ENCODE data around the gene RICTOR. TPM values are rescaled to one million over a fixed set of nuclear protein-coding genes. Genes with fewer than 3 reads are reported as not detected.
A peak's percentile ranks its signal among the peaks of the same experiment; 100 is the strongest.

RICTOR gene
- total RNA-seq, 2 donors from 2014 or later: 21.5 to 36.8 TPM

DNA sequence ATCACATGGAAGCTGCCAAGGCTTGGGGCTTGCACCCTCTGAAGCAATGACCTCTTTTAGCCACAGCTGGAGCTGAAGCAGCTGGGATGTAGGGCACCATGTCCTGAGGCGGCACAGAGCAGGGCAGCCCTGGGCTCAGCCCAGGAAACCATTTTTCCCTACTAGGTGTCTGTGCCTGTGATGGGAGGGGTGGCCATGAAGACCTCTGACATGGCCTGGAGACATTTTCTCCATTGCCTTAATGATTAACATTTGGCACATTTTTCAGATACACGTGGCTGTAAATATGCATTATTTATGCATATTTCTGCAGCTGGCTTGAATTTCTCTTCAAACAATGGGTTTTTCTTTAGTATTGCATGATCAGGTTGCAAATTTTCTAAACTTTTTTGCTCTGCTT is 146.7 kb downstream of the RICTOR start:
- H3K36me3 ChIP-seq: peaks cover 0 to 5% of the 10 kb centered on the region in 2 donors
- no peak for TF ChIP-seq POLR2A (IDR thresholded peaks at IDR 0.05)
- TF ChIP-seq, protein P1, sequence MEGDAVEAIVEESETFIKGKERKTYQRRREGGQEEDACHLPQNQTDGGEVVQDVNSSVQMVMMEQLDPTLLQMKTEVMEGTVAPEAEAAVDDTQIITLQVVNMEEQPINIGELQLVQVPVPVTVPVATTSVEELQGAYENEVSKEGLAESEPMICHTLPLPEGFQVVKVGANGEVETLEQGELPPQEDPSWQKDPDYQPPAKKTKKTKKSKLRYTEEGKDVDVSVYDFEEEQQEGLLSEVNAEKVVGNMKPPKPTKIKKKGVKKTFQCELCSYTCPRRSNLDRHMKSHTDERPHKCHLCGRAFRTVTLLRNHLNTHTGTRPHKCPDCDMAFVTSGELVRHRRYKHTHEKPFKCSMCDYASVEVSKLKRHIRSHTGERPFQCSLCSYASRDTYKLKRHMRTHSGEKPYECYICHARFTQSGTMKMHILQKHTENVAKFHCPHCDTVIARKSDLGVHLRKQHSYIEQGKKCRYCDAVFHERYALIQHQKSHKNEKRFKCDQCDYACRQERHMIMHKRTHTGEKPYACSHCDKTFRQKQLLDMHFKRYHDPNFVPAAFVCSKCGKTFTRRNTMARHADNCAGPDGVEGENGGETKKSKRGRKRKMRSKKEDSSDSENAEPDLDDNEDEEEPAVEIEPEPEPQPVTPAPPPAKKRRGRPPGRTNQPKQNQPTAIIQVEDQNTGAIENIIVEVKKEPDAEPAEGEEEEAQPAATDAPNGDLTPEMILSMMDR (IDR thresholded peaks at IDR 0.05): no peak
- no peak for TF ChIP-seq POLR2AphosphoS5 (IDR thresholded peaks at IDR 0.05)
- DNase-seq (ENCODE audit: low spot score): no peak
- H3K27me3 ChIP-seq (replicated peaks; ENCODE audit: insufficient read depth): no peaks in the 10 kb centered on the region
- H3K4me1 ChIP-seq (replicated peaks): no peaks in the 10 kb centered on the region
- H3K4me3 ChIP-seq: no peak overlapping the region
- H3K27ac ChIP-seq: no peak overlapping the region
- no peaks in the 10 kb centered on the region for H3K9me3 ChIP-seq
- 88% methylated on average over 2 of the region's 2 CpGs for WGBS
- intact Hi-C loops (cut with DNase I): no loop called here

DNA sequence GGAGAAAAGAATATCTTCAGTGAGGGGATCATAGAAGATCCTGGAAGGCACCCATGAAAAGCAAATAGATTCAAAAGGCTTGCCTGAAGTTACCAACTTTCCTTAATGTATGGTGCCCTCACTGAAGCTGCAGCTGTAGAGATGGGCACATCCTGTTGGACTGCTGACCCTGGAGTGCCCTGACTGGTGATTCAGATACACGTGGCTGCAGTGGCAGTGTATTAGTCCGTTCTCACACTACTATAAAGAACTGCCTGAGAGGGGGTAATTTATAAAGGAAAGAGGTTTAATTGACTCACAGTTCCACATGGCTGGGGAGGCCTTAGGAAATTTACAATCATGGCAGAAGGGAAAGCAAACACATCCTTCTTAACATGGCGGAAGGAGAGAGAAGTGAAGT is 148.1 kb downstream of the RICTOR start:
- Histone ChIP-seq H3K27ac (no peak overlapping the region), H3K36me3 (peaks cover 0 to 5% of the 10 kb centered on the region in 2 donors), H3K4me1 (replicated peaks) (no peaks in the 10 kb centered on the region), H3K27me3 (replicated peaks; ENCODE audit: insufficient read depth) (no peaks in the 10 kb centered on the region), H3K9me3 (no peaks in the 10 kb centered on the region), H3K4me3 (no peak overlapping the region)
- intact Hi-C loops (cut with DNase I): no loop called here
- 83% methylated on average over 3 of the region's 3 CpGs for WGBS
- no peak for DNase-seq (ENCODE audit: low spot score)
- TF ChIP-seq POLR2AphosphoS5 (IDR thresholded peaks at IDR 0.05) (no peak), POLR2A (IDR thresholded peaks at IDR 0.05) (no peak)
- TF ChIP-seq, protein P1 (IDR thresholded peaks at IDR 0.05): no peak

DNA sequence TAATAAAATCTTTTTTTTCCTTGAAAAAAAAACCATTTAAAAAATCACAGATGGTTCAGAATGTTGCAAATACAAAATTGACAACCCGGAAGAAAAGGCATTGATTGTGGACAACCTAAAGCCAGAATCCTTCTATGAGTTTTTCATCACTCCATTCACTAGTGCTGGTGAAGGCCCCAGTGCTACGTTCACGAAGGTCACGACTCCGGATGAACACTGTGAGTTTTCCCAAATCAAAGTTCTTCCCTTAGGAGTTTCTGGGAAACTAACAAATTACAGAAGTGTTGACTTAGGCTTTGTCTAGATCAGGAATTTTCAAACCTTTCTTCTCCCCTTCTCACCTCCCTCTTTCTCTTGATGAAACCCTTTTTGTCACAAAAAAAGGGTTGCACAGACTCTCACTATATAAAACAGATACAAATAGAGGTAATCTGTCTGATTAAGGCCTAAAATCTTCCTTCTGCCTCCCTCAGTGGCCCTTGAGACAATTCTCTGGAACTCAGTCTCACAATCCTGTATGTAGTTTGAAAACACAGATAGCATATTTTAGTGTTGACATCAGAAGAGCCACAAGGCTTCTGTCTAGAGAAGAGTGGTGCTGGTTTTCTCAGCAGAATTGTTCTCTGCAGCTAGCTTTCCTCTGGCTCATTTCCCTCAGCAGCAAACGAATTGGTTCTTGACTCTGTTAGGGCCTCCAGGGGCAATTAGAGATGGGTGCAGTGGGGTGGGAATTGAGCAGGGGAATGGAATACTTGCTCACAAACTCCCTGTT is 148.9 kb downstream of the RICTOR start:
- no peak overlapping the region for H3K27ac ChIP-seq
- H3K27me3 ChIP-seq (replicated peaks; ENCODE audit: insufficient read depth): no peaks in the 10 kb centered on the region
- intact Hi-C loops (cut with DNase I): no loop called here
- no peak overlapping the region for H3K4me3 ChIP-seq
- DNase-seq (ENCODE audit: low spot score): no peak
- H3K9me3 ChIP-seq: no peaks in the 10 kb centered on the region
- 82% methylated on average over 6 of the region's 6 CpGs for WGBS
- H3K36me3 ChIP-seq: peaks cover 0 to 5% of the 10 kb centered on the region in 2 donors
- no peak for TF ChIP-seq POLR2AphosphoS5 (IDR thresholded peaks at IDR 0.05)
- H3K4me1 ChIP-seq (replicated peaks): no peaks in the 10 kb centered on the region

DNA sequence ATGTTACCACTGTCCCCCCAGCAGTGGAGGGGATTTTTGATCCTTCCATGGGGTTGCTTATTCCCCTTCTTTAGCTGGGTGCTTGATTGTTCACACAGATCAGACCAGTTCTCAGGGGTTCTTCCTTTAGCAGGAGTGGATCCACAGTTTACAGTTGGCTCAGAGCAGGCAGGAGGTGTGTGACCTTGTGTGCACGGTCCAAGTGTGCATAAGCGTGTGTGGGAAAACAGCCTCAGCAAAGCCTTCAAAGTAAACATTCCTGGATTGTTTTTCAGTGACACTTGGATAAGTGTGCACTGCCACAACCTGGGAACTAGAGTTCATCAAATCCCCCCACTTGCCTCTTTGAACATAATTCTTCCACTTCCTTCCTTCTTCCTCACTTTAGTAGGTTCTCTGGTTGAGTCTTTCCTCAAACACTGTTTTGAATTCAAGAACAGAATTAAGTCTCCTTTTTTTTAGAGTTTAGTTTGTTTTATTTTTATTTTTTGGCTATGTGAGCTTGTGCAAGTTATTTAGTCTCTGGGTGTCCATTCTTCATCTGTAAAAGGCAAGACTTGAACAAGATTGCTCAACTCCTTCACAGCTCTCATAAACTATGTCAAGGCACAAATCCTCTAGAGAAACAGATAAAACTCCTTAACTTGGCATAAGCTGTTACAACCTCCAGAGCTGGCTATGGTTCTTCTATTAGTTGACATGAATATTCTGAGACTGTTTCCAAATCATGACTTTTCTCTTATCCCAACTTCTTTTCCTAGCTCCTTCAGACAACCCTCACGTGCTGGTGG is 150.3 kb downstream of the RICTOR start:
- Histone ChIP-seq H3K4me1 (replicated peaks) (no peaks in the 10 kb centered on the region), H3K9me3 (no peaks in the 10 kb centered on the region), H3K4me3 (no peak overlapping the region), H3K27me3 (replicated peaks; ENCODE audit: insufficient read depth) (no peaks in the 10 kb centered on the region), H3K27ac (no peak overlapping the region), H3K36me3 (peaks cover 0 to 5% of the 10 kb centered on the region in 2 donors)
- intact Hi-C loops (cut with DNase I): loop anchor here (5.0 kb wide), 1 partner anchor 92 kb away; no protein-coding TSS in a partner anchor
- 62% methylated on average over 3 of the region's 3 CpGs for WGBS
- no peak for DNase-seq (ENCODE audit: low spot score)
- TF ChIP-seq POLR2A (IDR thresholded peaks at IDR 0.05) (no peak), POLR2AphosphoS5 (IDR thresholded peaks at IDR 0.05) (no peak)
- TF ChIP-seq, protein P1 (IDR thresholded peaks at IDR 0.05): no peak

DNA sequence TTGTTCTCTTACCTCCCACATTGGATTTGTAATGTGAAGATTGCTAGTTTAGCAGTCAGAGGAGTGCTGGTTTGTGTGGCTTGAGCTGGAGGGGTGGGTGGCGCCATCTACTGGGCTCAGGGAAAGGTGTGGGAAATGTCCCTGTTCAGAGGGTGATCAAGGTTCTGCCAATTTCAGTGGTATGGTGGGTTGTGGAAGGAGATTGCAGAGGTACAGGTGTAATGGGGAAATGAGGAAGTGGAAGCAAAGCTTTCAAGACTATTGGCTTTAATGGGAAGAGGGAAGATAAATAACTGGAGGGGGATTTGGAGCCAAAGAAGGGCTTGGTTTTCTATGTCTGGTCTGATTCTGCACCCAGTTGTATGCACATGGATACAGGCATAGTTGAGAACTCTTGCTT is 152.0 kb downstream of the RICTOR start:
- H3K4me3 ChIP-seq: no peak overlapping the region
- no peak for TF ChIP-seq POLR2AphosphoS5 (IDR thresholded peaks at IDR 0.05)
- TF ChIP-seq, protein P1 (IDR thresholded peaks at IDR 0.05): peak; percentile 31 to 70 (median 62)
- peak; percentile 55 for DNase-seq (ENCODE audit: low spot score)
- H3K4me1 ChIP-seq (replicated peaks): no peaks in the 10 kb centered on the region
- WGBS: 0% methylated on average over 1 of the region's 1 CpG
- no peak overlapping the region for H3K27ac ChIP-seq
- H3K27me3 ChIP-seq (replicated peaks; ENCODE audit: insufficient read depth): no peaks in the 10 kb centered on the region
- H3K9me3 ChIP-seq: no peaks in the 10 kb centered on the region
- peaks cover 0 to 5% of the 10 kb centered on the region in 2 donors for H3K36me3 ChIP-seq
- intact Hi-C loops (cut with DNase I): loop anchor here (5.0 kb wide), 1 partner anchor 90 kb away; no protein-coding TSS in a partner anchor
